Stimulated activated CD4-positive, alpha-beta T cell treated with anti-CD3 and anti-CD28 coated beads, TNF-alpha, amount 100 ng/mL, for 24 hours (primary cell): ENCODE measurements around the gene GKAP1.
"Not testable (repeated sequence)": the region's sequence is repeated elsewhere in the genome, so short reads cannot be mapped to it uniquely, and the experiment has no call there.

Source experiments
- DNase-seq, 3 experiments: peaks; one replicate each; pipeline ENCODE4 v3.0.0-alpha.2; 2020; ENCODE audit warnings: low read depth in 3 of 3

The GKAP1 gene

GRCh38 chr9:83817356-83818278 is at the start of gene GKAP1:
GKAP1 (minus strand) TSS chr9:83817769; CDS start chr9:83806517, 11,252 bp downstream.
- DNase-seq, result peak; percentile 37 to 66 (median 44)

GRCh38 chr9:83849895-83850294 is 32.3 kb upstream of the GKAP1 start:
- DNase-seq, result not testable (repeated sequence)

GRCh38 chr9:83837070-83837643 is 19.6 kb upstream of the GKAP1 start:
- not testable (repeated sequence) for DNase-seq

GRCh38 chr9:83830426-83831071 is 13.0 kb upstream of the GKAP1 start:
- DNase-seq, result not testable (repeated sequence)

- DNase-seq, result not testable (repeated sequence)
Observed at GRCh38 chr9:83824986-83825623, 7.5 kb upstream of the GKAP1 start.

- DNase-seq, result peak in 2 of 3 experiments; percentile 6 to 24
Observed at GRCh38 chr9:83817011-83817355, 586 bp downstream of the GKAP1 start.

GRCh38 chr9:83815120-83815519 is 2.4 kb downstream of the GKAP1 start:
- not testable (repeated sequence) for DNase-seq

GRCh38 chr9:83809213-83809612 is 8.4 kb downstream of the GKAP1 start:
- not testable (repeated sequence) for DNase-seq

- not testable (repeated sequence) for DNase-seq
Observed at GRCh38 chr9:83804454-83804853, 13.1 kb downstream of the GKAP1 start.

- not testable (repeated sequence) for DNase-seq
Observed at GRCh38 chr9:83803941-83804340, 13.6 kb downstream of the GKAP1 start.

GRCh38 chr9:83800236-83801033 is 17.1 kb downstream of the GKAP1 start:
- DNase-seq, result no peak

- no peak for DNase-seq
Observed at GRCh38 chr9:83794051-83794450, 23.5 kb downstream of the GKAP1 start.

GRCh38 chr9:83792746-83793145 is 24.8 kb downstream of the GKAP1 start:
- DNase-seq, result no peak

GRCh38 chr9:83778164-83778563 is 39.4 kb downstream of the GKAP1 start:
- no peak for DNase-seq

GRCh38 chr9:83775932-83776331 is 41.6 kb downstream of the GKAP1 start:
- no peak for DNase-seq

GRCh38 chr9:83772860-83773259 is 44.7 kb downstream of the GKAP1 start:
- DNase-seq, result no peak

- DNase-seq, result no peak
Observed at GRCh38 chr9:83765376-83765775, 52.2 kb downstream of the GKAP1 start.

GRCh38 chr9:83754383-83754977 is 63.1 kb downstream of the GKAP1 start:
- DNase-seq, result no peak

GRCh38 chr9:83749706-83750105 is 67.9 kb downstream of the GKAP1 start:
- no peak for DNase-seq

- no peak for DNase-seq
Observed at GRCh38 chr9:83744206-83744605, 73.4 kb downstream of the GKAP1 start.

- DNase-seq, result no peak
Observed at GRCh38 chr9:83733739-83734138, 83.8 kb downstream of the GKAP1 start.
